HG02981 (cell line): ENCODE measurements around the gene BRD4.

Experiments used
- ATAC-seq: cut with Tn5 transposase; IDR thresholded peaks from one replicate; pipeline ENCODE4 v1.9.1; 2021; ENCODE audit warnings: mild to moderate bottlenecking, moderate library complexity; ENCODE audit not compliant: unreplicated experiment

The BRD4 gene

DNA sequence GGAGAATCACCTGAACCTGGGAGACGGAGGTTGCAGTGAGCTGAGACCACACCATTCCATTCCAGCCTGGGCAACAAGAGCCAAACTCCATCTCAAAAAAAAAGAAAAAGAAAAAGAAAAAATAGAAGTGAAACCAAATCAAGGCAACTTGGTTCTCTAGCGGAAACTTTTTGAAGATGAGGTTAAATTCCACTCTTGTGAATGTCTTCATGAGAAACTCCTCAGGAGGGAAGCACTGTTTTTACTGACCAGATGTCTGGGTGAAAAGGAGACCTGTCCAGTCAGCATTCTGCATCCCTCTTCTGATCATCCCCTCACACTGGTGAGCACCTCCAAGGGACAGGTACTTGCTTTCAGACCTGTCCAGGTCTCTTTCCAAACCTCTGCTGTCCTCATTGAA is 15.8 kb downstream of the BRD4 start:
- no peak for ATAC-seq

DNA sequence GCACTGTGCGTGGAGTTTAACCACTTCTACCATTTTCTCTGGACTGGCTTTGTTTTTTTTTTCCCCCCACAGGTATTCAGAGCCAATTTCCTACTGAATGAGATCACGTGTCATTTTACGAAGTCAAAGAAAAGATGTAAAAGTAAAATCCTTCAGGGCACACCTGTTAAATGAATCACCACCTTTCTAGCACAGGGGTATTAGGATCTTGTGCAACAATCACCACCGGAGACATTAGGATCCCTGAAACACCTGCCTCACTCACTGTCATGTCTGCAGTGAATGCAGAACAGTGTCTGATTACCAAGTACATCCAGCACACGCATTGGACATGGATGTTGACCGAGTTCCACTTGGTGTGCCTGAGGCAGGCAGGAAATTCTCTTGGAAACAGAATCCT is 17.2 kb downstream of the BRD4 start:
- ATAC-seq, result no peak

DNA sequence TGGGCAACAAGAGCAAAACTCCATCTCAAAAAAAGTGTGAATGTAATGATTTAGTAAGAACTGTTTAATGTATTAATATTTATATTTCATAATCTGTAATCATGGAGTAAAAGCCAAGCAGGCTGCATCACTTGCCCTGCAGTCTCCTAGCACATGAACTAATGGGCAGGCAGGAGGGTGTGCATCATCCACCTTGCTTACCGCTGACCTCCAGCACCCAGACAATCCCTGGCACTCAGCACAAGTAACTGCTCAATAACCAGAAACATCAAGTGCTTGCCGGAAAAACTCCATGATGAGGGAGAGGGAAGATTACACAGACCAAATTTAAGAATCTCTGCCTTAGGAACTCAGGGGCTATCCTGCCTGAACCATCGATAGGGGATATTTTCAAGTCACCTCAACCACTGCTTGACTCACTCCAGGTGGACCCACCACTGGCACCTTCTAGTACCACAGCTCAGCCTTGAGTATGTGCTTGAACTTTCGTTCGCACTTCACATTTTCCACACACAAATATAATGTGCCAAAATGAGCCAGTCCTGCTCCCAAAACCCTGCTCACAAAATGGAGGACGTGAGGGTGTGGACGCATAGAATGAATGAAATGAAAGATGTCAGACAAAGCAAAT is 18.6 kb downstream of the BRD4 start:
- no peak for ATAC-seq

DNA sequence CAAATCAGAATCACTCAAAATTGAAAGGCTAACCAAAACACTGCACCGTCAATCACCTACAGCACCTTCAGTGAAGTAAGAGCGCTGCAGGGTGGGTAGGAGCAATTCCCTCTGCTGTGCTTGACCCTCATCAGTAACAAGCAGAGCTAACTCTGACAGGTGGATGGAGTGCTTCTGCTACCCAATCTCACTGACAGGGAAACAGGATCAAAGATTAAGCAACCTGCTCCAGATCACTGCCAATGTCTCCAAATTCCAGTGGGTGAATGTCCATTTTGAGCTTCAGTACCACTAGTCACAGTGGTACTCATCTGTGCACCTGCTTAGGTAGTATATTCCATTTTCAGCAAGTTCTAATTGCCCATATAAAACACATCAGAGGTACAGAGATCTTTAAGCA is 25.2 kb downstream of the BRD4 start:
- no peak for ATAC-seq

DNA sequence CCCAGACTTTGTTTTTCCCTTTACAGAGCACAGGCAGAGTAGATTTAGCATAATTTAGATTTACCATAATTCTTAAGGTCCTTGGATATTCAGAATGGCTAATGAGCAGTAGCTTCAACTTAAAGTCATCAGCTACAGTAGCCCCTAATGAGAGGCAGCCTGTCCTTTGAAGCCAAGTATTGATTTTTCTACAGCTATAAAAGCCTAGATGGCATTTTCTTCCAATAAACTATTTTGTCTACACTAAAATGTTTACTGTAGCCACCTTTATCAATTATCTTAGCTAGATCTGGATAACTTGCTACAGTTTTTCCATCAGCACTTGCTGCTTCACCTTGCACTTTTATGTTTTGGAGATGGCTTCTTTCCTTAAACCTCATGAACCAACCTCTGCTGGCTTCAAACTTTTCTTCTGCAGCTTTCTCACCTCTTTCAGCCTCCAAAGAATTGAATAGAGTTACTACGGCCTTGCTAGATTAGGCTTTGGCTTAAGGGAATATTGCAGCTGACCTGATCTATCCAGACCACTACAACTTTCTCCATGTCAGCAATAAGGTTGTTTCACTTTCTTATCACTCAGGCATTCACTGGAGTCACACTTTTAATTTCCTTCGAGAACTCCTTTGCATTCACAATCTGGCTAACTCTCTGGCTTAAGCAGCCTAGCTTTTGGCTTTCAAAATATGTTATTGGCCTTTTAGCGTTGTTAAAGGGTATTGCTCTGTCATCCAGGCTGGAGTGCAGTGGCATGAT is 26.6 kb downstream of the BRD4 start:
- ATAC-seq, result no peak

DNA sequence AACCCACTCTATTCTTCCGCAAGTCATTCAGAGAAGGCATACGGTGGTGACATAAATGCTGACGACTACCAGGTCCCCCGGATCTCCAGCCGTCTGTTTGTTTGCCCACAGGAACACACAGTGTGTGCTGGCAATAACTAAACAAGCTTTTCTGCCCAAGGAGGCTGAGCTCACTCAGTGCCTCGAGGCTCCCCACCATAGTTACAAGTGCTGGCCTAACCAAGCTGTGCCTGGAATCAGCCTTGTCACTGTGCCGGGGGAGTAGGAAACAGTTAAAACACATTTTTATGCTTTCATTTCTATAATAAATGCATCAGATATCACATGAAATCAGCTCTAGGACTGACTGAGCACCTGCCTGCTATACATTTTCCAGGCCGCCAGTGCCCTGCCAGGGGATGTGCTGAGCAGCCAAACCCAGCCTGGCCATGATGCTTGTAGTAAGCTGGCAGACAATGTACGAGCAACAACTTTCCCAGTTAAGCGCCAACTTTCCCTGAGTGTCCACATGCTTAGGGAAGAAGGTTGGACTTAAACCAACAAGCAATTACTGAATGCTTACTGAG is 28.1 kb downstream of the BRD4 start:
- ATAC-seq, result no peak

DNA sequence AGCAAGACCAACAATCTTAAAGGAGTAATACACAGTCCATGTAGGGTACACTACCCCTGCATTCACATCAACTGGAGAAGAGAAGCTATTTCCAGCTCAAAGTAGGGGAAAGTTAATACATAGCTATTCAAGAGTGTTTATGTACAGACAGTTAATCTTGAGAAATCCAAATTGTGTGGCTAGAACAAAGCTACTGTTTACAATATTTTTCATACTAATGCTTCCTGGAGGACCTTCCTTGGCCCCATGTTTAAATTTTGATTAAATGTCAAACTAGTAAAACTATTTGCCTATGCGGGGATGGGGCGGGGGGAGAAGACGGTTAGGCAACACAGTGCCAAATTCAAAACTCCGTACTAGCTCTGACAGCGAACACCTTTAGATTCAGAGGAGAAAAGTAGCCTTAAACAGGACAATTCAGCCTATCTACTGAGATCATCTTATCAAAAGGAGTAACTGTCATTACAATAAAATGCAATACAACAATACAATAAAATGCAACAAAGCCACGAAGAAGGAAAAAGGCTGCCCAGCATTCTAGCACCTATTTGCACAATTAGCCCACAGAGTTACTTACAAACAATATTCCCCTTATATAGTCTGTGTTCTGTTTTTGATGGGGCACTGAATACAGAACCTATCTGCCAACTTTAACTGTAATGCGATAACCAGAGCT is 29.1 kb downstream of the BRD4 start:
- no peak for ATAC-seq

DNA sequence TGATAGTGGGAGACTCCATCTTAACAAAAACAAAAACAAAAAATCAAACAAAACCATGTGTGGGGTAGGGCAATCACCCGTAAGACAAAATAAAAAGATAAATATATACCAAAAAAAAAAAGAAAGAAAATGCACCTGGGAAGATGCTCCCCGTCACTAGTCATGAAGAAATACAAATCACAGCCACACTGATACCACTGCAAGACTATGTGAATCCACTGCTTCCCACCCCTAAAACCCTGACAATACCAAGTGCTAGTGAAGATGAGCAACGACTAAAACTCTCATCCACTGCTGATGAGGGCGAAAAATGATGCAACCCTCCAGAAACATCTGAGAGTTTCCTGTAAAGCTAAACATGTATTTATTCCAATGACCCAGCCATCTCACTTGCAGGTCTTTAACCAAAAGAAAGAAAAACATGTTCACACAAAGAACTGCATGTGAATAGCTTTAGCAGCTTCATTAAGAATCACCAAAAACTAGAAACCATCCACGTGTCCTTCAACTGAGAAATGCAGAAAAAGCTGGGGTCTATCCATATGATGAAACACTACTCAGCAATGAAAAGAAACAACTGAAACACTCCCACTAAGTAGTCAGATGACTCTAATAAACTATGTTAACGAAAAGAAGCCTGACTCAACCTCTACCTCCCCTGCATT is 31.7 kb downstream of the BRD4 start:
- no peak for ATAC-seq

DNA sequence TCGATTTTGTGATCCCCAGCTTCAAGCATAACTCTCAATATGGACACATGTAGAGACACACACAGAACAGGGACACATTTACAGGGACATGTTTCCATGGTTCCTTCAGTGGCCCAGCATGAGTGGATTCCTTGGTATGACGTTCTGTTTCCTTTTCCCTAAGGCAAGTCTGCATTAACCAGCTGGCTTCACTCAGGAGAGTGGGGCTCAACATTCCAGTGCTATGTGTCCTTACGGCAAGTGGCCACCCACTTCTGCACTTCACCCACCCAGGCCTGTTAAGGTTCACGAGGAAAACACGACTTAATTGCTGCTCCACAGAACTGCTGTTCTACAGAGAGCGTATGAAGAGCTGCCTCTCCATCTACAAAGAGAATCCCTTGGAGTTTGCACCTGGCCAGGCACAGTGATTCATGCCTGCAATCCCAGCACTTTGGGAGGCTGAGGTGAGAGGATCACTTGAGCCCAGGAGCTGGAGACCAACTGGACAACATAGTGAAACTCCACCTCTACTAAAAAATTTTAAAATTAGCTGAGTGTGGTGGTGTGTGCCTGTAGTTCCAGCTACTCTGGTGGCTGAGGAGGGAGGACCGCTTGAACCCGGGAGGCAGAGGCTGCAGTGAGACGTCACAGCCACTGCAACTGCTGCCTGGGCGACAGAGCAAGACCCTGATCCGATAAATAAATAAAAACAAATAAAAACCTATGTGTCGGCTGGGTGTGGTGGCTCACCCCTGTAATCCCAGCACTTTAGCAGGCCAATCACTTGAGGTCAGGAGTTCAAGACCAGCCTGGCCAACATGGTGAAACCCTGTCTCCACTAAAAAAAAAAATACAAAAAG is 32.5 kb downstream of the BRD4 start:
- ATAC-seq, result no peak

DNA sequence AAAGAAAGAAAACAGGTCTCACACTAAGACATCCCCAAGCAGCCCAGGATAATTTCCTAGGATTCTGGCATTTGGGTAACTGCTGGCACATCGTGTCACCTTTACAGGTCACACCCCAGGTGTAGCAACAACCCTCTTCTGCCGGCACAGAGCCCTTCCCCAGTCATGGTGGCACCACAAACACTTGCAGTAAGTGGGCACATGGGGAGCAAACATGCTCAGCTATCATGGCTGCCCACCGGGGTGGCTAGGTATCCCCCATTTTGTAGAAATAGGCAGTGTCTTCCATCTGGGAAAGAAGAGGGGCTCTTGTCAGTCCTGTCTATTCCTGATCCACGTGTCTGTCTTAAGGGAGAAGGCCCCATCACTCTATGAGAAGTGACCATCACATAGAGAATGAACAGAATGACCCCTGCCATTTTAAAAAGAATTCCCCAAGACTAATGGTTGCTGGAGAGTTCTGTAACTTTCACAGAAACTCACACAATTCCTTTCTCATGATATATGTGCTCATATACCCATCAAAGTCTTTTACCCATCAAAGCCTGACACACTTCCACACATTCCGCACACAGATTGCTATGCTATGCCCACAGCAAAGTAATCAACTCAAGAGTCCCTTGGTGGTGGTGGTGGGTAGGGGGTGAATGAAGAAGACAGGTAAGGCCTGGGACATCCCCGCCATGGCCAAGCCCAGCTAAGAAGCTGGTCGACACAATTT is 33.3 kb downstream of the BRD4 start:
- ATAC-seq, result no peak

DNA sequence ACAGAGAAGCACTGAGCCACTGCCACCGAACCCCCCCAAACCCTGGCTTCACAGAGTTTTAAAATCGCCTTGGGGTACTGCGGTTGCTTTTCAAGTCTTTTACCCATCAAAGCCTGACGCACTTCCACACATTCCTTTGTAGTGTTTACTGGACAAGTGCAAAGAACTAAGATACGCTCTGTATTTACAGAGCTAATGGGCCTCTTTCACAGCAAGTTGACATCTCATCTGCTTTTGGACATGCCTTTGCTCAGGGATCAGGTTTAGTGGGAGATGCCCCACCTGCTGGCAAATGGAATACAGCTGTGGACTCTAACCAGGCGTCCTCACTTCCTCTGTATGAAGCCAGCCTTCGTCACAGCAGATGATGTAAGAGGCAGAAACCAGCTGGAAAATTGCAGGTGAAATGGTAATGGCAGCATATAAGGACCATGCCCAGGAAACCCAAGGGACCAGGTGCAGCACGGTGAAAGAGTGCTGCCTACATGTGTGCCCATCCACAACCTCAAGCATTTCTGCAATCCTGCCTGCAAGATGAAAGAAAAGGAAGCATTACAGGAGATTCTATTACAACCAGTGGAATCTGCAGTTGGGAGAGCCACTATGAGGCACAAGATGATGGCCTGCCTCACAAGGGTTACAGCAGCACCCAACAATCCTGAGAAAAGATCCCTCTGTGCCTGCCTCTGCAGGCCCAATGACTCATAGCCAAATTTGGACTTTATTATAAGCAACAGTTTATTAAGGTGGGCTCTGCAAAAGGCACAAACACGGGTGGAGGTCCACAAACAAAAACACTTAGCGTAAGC is 34.7 kb downstream of the BRD4 start:
- ATAC-seq, result no peak

DNA sequence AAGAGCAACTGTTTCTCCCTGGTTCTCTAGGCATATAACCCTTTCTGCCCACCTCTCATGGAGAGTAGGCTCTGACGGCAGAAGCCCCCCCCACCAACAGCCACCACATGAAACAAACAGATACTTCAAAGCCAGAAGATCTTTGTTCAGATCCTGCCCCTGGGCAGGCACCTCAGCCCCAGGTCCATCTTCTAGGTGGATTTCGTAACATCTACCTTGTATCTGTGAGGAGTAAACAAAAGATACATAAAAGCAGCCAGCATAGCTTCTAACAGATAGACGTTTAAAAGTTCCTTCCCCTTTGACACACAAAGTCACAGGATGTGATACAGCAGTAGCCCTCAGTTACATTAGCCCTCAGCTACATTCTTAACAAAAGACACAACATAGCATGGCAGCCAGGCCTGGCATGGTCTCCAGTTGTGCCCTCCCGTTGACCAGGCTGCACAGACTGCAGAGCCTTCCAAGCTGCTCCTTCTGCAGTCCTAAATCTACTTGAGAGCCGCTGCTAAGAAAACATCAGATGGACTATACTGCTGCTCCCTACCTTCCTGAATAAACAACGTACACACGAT is 35.4 kb downstream of the BRD4 start:
- no peak for ATAC-seq

DNA sequence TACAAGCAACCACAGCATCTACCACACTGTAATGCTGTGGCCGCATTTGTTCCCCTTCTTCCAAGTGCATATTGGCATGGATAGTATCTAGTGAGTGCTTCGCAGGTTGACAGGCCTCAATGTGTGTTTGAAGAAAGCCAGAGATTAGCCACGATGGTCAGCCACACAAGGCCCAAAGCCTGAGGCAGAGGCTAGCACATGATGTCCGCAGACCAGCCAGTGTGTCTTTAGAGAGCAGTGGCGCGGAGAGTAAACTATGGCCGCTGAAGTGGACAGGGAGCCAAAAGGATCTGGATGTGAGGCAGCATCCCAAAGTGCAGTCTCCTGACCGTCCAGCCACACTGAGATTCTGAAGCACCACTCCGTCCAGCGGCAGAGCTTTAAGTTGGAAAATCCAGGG is 36.0 kb downstream of the BRD4 start:
- no peak for ATAC-seq

DNA sequence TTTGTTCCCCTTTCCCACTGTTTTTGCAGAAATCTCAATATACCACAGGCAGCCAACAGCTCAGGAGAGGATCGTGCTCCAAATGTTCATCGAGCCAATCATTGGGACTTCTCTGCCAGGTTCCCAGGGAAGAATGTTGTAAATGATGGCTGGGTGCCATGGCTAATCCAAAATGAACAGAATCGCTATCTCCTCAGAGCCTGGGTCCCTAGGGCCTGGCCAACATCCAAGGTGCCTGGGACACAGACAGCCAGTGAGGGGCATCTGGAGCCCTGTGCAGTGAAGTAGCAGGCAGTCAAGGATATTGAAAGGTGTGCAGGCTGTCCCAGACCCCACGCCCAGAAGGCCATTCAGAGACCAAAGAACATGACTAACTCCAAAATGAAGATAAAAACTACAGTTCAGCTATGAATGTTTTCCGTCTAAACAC is 37.8 kb downstream of the BRD4 start:
- ATAC-seq, result no peak

DNA sequence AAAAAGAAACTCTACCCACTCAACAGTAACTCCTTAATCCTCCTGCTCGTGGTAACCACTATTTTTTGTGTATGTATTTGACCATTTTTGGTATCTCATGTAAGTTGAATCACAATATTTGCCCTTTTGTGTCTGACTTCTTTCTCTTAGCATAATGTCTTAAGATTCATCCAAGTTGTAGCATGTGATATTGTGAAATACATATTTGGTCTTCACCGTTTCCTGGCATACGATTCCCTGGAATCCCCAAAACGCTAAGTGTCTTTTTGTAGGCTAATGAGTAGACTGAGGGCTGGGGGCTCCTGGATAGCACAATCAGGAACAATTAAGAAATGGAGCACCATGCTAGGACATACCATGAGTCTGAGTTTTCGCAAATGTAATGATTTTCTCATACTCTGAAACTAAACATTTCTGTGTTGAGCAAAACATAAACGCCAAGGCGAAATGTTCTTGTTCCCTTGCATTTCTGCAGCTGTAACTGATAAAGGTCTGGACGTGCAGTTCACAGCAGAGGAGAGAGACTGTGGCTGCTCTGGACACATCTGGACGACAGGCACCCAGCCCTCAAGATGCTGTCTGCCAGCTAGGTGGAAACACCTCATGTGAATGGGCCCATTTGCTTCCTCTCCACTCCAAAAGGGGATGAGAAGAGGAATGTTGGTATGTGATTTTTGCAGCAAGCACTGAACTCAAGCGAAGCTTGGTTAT is 38.4 kb downstream of the BRD4 start:
- ATAC-seq, result no peak

DNA sequence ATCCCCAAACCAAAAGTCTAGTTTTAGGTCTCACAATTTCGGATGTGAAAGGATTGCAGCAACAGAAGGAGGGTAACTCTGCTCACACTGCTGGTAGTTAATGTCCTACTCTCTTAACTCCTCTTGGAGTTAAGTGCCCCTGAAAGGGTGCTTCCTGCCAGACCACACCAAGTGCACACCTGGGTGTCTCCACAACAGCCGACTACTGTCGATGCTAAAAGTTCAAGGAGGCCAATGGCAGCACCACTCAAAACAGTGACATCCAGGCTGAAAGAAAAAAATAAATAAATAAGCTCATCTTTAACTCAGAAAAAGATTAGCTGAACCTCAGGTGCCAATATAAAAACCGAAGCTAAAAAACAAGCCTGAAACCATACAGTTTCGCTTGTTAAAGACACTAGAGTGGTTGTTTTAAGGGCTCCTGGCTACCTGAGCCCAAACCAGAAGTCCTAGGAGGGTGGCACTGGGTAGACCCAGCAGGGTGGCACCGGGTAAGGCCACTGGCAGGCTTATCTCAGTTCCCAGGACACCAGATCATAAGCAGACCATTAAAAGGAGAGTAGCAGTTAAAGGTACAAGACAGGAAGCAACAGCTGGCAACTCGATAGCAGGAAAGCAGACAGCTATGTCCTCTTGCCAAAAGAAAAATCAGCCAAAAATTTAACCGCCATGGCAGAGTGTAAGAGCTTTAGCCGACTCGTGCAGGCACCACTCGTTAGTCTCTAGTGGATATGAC is 39.3 kb downstream of the BRD4 start:
- no peak for ATAC-seq

DNA sequence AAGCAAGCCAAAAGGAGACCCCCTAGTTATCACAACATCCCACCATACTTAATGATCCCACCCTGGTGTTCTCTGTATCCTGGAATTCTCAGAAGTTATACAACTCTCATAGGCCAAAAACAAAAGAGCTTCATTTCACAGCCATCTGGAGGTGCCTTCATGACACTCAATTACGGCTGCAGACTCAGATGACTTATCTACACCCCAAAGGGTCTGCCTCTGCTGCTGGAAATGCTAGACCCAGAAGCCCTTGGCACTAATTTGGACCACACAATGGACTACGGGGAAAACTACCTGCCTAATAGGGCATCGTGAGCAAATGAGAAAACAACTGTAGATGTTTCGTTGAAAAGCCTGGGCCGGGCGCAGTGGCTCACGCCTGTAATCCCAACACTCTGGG is 40.2 kb downstream of the BRD4 start:
- no peak for ATAC-seq
